HEK293T (cell line): ENCODE data around the gene EHMT2.

Source experiments
- ARNT ChIP-seq: fragments of 450-650 bp; IDR thresholded peaks from 2 replicates; pipeline ENCODE4 v1.6.1; 2017; ENCODE audit warnings: mild to moderate bottlenecking
- BHLHE40 ChIP-seq: fragments of 450-650 bp; IDR thresholded peaks from 2 replicates; pipeline ENCODE4 v1.6.1; 2016; ENCODE audit warnings: mild to moderate bottlenecking, moderate library complexity, borderline replicate concordance
- CTBP1 ChIP-seq: fragments of 450-650 bp; IDR thresholded peaks from 2 replicates; pipeline ENCODE4 v1.6.1; 2016; ENCODE audit warnings: borderline replicate concordance
- ELF4 ChIP-seq: fragments of 450-650 bp; IDR thresholded peaks from 2 replicates; pipeline ENCODE4 v1.6.1; 2017; ENCODE audit warnings: antibody characterized with exemption
- FOXA1 ChIP-seq: fragments of 450-650 bp; IDR thresholded peaks from 2 replicates; pipeline ENCODE4 v1.6.1; 2016; ENCODE audit warnings: mild to moderate bottlenecking
- FOXM1 ChIP-seq: fragments of 450-650 bp; IDR thresholded peaks from 2 replicates; pipeline ENCODE4 v1.6.1; 2017; ENCODE audit warnings: mild to moderate bottlenecking, borderline replicate concordance
- HDGF ChIP-seq: fragments of 450-650 bp; IDR thresholded peaks from 2 replicates; pipeline ENCODE4 v1.6.1; 2017; ENCODE audit warnings: antibody characterized with exemption, borderline replicate concordance
- NFRKB ChIP-seq: fragments of 450-650 bp; IDR thresholded peaks from 2 replicates; pipeline ENCODE4 v1.6.1; 2016; ENCODE audit warnings: mild to moderate bottlenecking, moderate library complexity
- SP1 ChIP-seq: fragments of 450-650 bp; IDR thresholded peaks from 2 replicates; pipeline ENCODE4 v1.6.1; 2017
- SUZ12 ChIP-seq: fragments of 450-650 bp; IDR thresholded peaks from 2 replicates; pipeline ENCODE4 v1.6.1; 2016; ENCODE audit warnings: mild to moderate bottlenecking
- TARDBP ChIP-seq: fragments of 450-650 bp; IDR thresholded peaks from 2 replicates; pipeline ENCODE4 v1.6.1; 2016
- ZNF384 ChIP-seq: fragments of 450-650 bp; IDR thresholded peaks from 2 replicates; pipeline ENCODE4 v1.6.1; 2016
- TF ChIP-seq, protein P1 (sequence below): fragments of 450-650 bp; IDR thresholded peaks from 2 replicates; pipeline ENCODE4 v1.6.1; 2016

DNA sequence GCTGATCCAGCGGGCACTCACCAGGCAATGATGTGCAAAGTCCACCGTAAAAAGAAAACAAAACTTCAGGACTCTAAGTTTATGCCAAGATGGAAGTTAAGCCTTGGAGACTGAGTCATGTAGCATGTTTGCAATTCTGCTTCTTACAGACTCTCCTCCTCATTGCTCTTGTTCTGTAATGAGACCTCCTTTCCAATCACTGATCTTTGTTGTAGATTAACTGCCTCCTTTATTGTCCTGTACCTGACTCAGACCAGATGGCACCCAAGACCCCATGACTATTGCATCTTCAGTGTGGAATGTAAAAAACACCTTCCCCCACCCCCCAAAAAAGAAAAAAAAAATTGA is 46.0 kb downstream of the EHMT2 start:
- TF ChIP-seq FOXM1 (no peak), CTBP1 (no peak), ZNF384 (no peak), ARNT (no peak), SP1 (no peak), ELF4 (no peak), BHLHE40 (no peak), FOXA1 (no peak), HDGF (no peak), SUZ12 (no peak), NFRKB (no peak), TARDBP (no peak)
- TF ChIP-seq, protein P1, sequence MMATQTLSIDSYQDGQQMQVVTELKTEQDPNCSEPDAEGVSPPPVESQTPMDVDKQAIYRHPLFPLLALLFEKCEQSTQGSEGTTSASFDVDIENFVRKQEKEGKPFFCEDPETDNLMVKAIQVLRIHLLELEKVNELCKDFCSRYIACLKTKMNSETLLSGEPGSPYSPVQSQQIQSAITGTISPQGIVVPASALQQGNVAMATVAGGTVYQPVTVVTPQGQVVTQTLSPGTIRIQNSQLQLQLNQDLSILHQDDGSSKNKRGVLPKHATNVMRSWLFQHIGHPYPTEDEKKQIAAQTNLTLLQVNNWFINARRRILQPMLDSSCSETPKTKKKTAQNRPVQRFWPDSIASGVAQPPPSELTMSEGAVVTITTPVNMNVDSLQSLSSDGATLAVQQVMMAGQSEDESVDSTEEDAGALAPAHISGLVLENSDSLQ = no peak
